ENCODE measurements around the gene GLT6D1.

The GLT6D1 gene

DNA sequence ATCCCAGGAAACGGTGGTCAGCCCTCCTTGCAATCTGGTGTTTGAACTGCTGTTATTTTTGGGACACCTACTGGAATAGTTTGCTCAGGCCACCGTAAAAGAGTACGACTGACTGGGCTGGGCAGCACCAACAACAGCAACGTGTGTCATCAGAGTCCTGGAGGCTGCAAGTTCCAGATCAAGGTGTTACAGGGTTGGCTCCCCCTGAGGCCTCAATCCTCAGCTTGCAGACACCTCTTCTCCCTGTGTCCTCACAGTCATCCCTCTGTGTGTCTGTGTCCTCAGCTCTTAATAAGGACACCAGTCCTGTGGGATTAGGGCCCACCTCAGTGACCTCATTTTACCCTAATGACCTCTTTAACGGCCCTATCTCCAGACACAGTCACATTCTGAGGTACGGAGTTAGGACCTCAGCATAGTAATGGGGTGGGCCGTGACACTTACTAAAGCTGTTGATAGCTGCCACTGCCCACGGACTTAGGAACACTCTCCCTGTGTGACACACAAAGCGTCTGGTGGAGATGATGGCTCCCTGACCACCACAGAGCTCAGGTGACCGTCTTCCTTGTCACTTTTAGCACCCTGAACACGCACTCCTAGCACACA lies 16.8 kb downstream of the GLT6D1 start:
- DNase-seq (ENCODE audit: low read depth in 2 of 2), result no peak

DNA sequence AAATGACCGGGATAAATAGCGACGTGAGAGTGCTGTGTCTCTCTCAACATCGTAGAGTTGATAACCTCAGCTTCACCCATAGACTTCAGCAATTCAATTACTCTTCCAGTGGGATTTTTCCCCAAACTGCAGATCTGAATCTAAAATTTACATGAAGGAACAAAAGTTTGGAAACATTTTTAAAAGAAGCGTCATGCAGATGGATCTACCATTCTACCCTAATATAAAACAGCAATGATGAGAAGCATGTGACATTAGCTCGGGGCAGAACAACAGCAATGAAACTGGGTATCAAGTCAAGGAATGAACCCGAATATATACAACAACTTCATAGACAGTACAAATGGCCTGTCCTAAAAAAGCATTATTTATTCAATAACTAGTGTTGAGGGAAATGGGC lies 18.8 kb downstream of the GLT6D1 start:
- DNase-seq (ENCODE audit: low read depth in 2 of 2), result no peak

DNA sequence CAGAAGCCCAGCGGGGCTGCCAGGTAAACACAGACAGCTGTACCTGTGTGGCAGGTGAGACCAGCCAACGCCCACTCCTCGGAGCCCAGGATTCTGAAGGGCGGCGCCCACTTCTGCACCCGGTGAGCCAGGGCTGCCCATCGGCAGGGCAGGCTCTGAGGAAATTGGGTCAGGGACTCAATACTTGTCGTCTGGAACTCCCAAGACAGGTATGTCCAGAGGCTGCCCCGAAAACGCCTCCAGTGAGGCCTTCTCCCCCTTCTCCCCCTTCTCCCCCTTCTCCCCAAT lies 19.8 kb downstream of the GLT6D1 start:
- DNase-seq (ENCODE audit: low read depth in 2 of 2), result no peak

DNA sequence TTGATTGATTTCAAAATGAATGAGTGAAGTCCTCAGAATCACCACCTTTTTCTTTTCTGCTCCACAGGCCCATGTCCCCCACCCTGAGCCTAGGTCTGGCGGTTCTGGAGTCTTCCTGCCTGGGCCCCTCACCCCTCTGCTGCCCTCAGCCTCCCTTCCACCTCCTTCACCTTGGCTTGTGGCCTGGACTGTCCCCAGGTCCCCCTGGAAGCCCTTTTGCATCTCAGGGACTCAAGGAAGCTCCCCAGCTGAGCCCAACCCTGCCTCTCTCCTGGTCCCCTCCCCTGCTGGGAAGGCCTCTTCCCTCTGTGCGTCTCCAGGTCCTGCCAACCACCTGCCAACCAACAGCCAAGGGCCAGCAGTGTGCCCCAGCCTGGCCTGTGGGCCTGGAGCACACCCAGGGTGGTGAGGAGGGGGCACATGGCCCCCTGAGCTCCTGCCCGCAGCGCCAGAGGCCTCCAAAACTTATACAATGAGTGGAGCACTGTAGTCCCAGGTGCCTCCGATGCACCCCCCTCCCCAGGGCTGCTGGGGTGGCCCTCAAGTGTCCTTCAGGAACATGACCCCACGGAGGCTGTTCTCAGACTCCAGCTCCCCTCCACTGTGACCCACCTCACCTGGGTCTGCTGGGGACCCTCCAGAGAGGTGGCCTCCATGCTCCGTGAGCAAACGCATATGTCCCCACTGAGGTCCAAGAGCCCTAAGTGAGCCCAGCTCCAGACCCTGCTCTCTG lies 20.3 kb downstream of the GLT6D1 start:
- no peak for DNase-seq (ENCODE audit: low read depth in 2 of 2)

DNA sequence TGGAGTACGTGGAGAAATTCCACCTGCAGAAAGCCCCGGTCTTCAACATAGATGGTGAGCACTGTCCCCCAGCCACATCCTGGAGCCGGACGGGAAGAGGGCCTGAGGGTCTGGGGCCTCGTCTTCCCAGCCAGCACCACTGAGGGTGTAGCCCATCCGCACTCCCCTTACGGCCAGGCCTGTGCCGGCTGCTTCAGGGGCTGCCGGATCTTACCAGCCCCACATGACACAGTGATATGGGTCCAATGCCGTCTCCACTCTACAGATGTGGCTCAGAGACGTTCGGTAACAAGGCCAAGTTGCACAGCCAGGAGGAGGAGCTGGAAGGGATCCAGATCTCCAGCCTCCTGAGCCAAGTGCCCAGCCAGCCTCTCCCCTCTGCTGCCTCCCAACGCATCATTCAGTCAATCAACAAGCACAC lies 21.3 kb downstream of the GLT6D1 start:
- no peak for DNase-seq (ENCODE audit: low read depth in 2 of 2)

DNA sequence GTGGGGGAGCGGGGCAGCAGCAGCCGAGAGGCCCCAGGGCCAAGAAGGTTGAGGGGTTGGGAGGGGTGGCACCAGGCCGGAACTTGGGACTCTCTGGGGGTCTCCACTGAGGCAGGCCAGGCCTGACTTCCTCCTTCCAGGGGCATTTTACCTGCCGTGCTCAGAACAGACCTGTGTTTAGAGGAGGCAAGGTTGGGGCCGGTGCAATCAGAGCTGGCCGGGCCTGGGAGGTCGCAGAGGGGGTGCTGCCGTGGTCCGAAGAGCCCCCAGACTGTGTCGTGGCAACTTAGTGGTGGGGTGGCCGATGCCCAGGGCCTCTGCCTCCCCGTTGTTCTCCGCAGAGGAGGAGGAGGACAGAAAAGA lies 21.8 kb downstream of the GLT6D1 start:
- no peak for DNase-seq (ENCODE audit: low read depth in 2 of 2)

DNA sequence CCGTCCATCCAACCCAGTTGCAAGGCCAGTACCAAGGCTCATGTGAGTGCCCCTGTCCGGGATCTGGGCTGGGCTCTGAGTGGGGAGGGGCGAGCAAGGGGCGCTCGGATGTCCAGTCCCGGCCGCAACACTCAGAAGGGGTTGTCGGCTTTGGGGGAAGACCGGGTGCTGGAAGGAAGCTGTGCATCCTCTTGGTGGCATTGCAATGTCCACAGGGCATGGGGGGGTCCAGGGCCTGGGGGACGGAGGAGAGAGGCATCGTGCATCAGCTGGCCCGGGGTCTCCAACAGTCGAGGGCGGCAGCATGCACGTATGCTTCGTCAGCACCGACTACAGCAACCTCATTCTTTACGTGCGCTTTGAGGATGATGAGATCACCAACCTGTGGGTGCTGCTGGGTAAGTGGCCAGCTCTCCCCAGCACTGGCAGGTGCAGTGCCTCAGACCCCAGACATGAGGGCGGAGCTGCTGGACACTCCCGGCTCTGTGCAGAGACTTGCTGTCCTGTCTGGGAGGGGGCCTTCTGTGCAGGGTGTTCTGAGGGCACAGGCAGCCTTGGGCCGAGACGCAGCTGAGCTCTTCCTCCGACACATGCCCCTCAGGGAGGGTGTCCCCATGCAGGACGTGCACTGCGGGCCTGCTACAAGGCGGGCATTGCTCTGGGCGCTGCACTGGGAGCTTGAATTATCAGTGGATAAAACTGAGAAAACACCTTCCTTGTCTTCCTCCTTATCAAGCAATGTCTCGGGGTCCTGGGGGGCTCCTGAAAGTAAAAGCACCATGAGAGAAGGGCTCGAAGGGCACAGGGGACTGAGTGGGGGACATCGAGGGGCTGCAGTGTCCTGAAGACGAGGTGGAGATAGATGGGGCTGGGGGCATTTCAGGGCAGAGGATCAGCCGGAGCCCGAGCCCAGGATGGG lies 22.5 kb downstream of the GLT6D1 start:
- no peak for DNase-seq (ENCODE audit: low read depth in 2 of 2)

DNA sequence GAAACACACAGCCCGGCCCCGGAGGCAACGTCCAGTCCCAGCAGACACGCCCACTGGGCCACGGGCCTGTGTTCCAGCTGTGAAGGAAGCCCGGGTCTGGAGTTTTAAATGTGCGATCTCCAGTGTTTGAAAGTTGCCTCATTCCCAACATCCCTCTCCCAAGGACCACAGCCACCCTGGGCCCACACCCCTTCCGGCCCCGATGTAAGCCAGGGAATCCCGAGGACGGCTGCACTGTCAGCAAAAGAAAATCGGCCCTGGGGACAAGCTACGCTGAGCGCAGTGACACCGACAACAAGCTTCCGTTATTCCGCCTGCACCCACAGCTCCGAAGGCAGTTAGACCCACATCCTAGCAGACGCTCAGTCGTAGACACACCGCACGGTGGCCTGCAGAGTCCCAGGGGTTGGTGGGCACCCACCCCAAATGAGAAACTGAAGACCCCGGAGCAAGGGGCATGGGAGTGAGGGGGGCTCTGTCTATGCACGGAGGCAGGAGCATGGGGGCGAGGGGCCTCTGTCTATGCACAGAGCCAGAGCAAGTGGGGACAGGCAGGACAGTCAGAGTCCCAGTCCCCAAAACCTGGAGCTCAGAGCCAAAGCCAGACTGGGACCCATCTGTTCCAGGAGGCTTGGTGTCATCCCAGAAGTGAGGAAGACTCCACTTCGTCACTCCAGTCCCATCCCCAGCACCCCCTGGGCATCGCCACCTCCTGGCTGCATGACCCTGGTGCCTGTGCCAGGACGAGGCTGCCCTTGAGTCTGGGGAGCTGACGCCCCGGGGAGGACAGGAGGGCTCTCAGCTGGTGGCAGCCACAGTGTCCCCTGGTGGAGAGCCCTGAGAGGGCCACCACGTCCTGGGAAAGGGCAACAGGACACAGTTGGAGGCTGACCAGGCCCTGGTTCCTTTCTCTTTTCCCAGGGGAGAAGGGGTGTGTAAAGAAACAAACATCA lies 23.4 kb downstream of the GLT6D1 start:
- DNase-seq (ENCODE audit: low read depth in 2 of 2), result no peak

DNA sequence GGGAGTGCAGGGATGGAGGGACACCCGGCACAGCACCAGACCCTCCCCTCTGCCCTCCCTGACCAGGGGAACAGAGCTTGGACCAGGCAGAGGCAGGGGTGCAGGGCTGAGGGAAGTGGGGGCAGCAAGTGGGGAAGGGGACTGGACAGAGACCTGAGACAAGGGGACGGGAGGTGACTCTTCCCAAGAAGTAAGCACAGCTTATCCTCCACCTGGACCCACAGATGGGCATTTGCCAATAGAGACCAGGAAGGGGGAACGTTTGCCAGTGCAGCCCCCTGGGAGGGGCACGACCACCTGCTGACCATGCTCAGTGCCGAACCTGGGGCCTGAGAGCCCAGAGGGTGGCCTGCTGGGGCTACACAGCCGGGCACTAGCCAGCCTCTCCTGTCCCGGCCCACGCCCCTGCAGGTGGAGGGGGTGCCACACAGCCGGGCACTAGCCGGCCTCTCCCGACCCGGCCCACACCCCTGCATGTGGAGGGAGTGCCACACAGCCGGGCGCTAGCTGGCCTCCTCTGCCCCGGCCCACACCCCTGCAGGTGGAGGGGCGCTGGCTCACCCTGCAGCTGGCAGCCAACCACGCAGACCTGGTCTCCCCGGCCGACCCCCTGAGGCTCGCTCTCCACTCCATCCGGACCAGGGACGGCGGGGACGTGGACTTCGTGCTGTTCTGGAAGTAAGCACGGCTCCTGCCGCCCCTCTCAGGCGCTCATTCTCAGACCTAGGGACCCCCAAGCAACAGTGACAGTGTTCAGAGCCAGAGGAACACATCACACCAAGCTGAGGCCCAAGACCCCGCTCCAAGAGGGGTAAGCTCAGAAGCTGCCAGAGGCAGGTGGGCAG lies 24.3 kb downstream of the GLT6D1 start:
- DNase-seq (ENCODE audit: low read depth in 2 of 2), result no peak

DNA sequence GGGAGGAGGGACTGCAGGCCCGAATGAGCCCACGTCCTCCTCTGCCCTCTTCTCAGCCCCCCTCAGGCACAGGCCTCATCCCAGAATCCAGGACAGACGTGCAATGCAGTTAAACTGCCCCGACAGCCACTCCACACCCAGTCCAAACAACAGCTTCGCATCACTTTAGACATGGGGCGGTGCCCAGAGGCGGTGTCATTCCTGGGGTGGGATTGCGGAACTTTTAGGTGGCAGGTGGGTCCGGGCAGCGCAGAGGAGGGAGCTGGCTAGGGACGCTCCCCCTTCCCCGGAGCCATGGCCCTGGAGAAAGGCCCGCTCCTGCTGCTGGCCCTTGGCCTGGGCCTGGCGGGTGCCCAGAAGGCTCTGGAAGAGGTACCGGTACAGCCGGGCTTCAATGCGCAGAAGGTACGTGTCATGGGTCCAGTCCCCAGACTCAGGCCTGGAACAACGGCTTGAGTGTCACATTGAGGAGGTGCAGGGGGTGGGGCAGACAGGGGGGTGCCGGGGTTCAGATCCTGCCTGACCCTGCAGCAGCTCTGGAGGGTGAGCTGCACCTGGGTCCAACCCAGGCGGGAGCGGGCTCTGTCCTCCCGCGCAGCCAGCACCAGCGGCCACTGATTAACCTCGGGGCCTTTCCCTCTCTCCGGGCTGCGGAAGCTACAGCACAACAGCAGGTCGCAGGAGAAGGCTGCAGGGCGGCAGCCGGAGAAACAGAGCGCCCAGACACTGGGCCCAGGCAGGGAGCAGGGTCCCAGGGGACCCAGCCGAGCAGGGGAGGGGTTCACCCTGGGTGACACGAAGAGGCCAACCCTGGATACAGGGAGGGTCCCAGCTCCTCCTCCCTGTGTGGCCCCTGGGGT lies 25.2 kb downstream of the GLT6D1 start:
- DNase-seq (ENCODE audit: low read depth in 2 of 2), result no peak

DNA sequence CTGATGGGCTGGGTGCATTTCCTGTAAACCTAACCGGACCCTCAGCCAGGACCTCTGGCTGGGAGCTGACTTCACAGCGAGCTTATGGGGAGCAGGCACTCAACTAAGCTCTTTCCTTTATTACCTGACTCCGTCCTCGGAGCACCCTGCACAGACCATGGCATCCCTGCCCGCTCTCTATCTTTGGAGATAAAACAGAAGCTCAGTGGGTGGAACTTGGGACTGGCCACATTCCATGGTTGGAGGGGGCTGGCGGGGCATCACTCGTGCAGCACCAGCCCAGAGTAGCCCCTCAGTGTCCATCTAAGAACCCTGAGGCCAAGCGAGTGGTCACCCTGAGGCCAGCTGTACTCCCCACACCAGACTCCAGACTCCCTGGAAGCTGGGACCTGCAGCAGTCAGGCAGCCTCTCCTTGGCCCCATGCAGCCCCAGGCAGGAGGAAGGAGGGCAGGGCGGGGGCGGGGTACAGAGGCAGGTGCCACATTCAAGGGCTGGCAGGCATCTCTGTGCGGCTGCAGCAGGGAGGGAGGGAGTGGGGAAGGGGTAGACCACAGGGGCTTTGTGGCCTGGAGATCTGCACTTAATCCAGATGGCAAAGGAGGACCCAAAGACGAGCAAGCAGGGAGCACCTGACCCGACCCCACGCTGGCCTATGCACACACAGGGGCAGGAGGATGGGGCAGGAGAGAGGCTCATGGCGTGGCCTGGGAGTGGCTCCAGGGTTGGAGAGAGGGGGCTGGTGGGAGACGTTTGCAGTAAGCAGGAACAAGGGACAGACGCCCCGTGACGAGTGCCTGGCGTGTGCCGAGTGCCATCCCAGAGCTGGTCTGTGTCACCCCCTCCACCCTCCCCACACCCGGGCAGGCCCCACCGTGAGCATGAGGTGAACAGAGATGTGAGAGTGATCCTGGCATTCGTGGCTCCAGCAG lies 26.1 kb downstream of the GLT6D1 start:
- no peak for DNase-seq (ENCODE audit: low read depth in 2 of 2)

DNA sequence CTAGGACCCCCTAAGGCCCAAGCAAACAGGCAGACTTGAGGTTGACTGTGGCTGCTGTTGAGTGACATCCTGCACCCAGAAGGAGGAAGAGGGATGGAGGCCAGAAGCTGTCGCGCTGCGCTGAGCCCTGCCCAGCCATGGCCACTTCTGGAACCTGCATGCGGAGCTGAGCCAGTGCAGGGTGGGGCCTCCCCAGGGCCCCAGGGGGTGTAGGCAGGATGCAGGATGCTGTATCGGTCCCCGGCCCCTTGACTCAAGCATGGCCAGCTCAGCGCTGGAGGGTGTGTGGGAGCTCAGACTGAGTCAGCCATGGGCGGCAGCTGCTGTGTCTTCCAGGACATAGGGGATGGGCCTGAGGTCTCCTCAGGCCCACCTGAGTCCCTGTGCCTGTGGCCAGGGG lies 26.9 kb downstream of the GLT6D1 start:
- no peak for DNase-seq (ENCODE audit: low read depth in 2 of 2)

DNA sequence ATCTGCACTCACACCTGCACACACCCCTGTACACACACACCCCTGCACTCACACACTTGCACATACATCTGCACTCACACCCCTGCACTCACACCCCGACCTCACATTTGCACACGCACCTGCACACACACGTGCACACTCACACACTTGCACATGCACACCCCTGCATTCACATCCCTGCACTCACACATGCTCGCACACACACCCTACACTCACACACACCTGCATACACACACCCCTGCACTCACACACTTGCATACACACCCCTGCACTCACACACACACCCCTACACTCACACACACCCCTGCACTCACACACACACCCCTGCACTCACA lies 27.5 kb downstream of the GLT6D1 start:
- no peak for DNase-seq (ENCODE audit: low read depth in 2 of 2)

DNA sequence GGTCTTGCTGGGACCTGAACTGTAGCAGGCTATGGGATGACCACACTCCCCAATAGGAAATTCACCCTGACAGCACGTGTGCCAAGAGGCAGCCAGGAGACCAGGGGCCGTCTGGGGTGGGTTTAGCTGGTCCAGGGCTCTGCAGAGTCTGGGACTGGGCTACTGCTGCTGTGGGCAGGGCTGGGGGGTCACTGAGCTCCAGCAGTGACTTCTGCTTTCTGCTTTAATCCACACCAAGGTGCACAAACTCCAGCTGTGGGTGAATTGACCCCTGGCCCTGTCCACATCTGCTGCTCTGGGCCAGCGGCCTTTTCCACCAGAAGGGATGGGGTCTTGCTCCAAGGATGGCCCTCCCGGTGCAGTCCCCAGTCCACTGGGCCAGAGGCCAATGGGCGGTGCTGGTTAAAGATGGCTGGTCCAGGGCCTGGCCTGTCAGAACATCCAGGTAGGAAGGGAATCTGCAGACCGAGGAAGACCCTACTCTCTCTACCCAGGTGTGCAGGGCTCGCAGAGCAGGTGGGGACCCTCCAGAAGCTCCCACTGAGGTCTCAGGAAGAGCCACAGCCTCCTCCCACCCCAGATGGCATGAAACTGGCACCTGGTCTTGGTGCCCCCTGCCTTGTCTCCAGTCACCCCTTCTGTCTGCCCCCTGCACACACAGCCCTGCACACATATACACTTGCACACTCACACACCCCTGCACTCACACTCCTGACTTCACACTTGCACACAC lies 28.0 kb downstream of the GLT6D1 start:
- no peak for DNase-seq (ENCODE audit: low read depth in 2 of 2)

DNA sequence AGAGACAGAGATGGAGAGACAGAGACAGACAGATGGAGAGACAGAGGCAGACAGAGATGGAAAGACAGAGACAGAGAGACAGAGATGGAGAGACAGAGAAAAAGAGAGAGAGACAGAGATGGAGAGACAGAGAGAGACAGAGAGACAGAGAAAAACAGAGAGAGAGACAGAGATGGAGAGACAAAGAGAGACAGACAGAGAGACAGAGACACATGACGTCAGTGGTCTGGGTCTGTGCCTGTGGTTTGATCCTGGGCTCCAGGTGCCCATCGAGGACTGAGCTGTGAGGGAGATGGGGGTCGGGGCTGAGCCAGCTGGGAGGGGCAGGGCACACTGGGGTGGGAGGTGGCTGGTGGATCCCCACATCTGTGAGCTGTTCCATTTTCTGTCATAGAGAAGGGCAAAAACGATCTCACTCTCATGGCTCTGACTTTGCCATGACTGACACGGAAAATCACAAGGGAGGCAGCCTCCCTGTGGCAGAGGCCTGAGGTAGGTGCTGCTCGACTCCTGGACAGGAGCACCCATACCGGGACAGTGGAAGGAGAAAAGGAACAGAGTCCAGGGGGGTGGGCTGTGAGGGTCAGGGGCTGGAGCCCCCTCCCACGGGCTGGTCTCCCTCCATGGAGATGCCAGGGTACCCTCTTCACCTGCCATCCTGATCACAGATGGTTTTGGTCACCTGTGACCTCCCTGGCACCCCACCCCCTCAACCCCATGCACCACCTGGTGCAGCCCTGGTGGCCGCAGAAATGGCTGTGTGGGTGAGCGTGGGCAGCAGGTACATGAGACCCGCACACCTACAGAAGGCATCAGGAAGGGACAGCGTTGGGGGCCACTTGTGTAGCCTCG lies 28.8 kb downstream of the GLT6D1 start:
- no peak for DNase-seq (ENCODE audit: low read depth in 2 of 2)

DNA sequence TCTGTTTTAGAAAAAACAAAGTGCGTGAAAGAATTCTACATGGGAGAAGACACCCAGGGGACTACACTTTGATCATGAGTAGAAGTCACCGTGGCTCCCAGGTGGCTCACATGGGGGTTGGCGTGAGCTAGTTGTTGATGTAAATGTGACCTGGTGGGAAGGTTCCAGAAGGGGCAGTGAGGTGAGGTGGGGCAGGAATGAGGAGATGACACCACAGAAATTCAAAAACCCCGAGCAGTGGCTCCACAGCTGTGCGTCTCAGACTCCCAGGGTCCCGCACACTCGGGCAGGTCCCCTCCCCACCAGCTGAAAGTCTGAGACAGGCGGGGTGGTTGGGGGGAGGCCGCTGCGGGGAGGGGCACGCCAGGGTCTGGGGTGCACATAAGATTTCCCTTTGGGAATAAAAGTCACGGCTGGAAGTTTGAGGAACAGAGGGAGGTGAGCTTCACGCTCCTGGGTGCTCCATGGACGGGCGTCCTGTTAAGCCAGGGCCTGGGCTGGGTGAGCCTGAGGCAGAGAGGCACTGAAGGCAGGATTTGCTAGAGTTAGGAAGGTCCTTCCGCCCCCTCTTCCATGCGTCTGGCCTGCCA lies 29.9 kb downstream of the GLT6D1 start:
- no peak for DNase-seq (ENCODE audit: low read depth in 2 of 2)

DNA sequence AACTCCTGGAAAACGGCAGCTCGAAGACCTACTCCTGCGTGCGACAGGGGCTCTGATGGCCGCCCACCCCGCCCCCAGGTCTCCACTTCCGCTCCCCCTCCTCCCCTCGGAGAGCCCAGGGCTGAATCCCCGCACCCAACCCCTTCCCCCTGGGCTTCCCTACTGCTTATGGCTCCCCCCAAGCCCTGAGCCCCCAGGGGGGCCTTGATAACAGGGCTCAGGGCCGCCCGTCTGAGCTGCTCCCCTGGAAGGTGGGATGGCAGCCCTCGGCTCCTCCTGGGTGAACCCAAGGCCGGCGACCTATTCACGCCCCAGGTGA lies 30.4 kb downstream of the GLT6D1 start:
- DNase-seq (ENCODE audit: low read depth in 2 of 2), result no peak
